K562 (cell line): ENCODE measurements around the gene GMEB1. TPM values are rescaled to one million over a fixed set of nuclear protein-coding genes. Genes with fewer than 3 reads are reported as not detected.

Source experiments
- FOS ChIP-seq: IDR thresholded peaks from 3 replicates; pipeline ENCODE4 v1.6.1; 2011; ENCODE audit not compliant: insufficient read length; ENCODE audit errors: extremely low read depth
- MYC ChIP-seq, 2 experiments: fragments of 250-450 bp in 1 of 2; sonication (Bioruptor Pico) in 1 of 2; IDR thresholded peaks; 2 replicates each; pipeline versions ENCODE4 v1.5.1 to v1.6.1; 2012 to 2021; ENCODE audit warnings: low read depth in 2 of 2, borderline replicate concordance in 1 of 2, improper control_type of control experiment in 1 of 2, low read length in 1 of 2, mild to moderate bottlenecking in 1 of 2, moderate library complexity in 1 of 2
- NR2F6 ChIP-seq: fragments of 450-650 bp; formaldehyde crosslinking; IDR thresholded peaks from 2 replicates; pipeline ENCODE4 v1.4.0; 2020; ENCODE audit warnings: mild to moderate bottlenecking
- NRF1 ChIP-seq, 2 experiments: fragments of 450-650 bp; IDR thresholded peaks in 1 of 2; conservative IDR thresholded peaks in 1 of 2; 2 replicates each; pipeline ENCODE4 v1.6.1; 2014; ENCODE audit warnings: mild to moderate bottlenecking in 2 of 2
- NUFIP1 ChIP-seq: fragments of 450-650 bp; IDR thresholded peaks from 2 replicates; pipeline ENCODE4 v1.6.1; 2018; ENCODE audit not compliant: partially characterized antibody
- REST ChIP-seq, 2 experiments: fragments of 450-650 bp; formaldehyde crosslinking in 1 of 2; IDR thresholded peaks; 2 replicates each; pipeline versions ENCODE4 v1.4.0 to v1.6.1; 2014 to 2020; ENCODE audit warnings: mild to moderate bottlenecking in 2 of 2, borderline replicate concordance in 1 of 2, low read depth in 1 of 2
- SAFB2 ChIP-seq: fragments of 200-400 bp; formaldehyde crosslinking; IDR thresholded peaks from 2 replicates; pipeline ENCODE4 v1.6.1; 2018; ENCODE audit warnings: borderline replicate concordance, low read length, low read depth, moderate library complexity; ENCODE audit not compliant: severe bottlenecking
- SMARCB1 ChIP-seq: IDR thresholded peaks from 2 replicates; pipeline ENCODE4 v1.6.1; 2011; ENCODE audit warnings: improper control_type of control experiment, low read depth; ENCODE audit not compliant: insufficient read length
- SRF ChIP-seq, 2 experiments: fragments of 250-450, 450-650 bp in 1 of 2; sonication (Bioruptor Pico) in 1 of 2; sonication (generic) in 1 of 2; formaldehyde crosslinking; IDR thresholded peaks; 2 replicates each; pipeline versions ENCODE4 v1.5.0 to v1.5.1; 2020 to 2022; ENCODE audit warnings: mild to moderate bottlenecking in 1 of 2, missing genetic modification reagents in 1 of 2
- USF2 ChIP-seq: sonication (generic); formaldehyde crosslinking; IDR thresholded peaks from 2 replicates; pipeline ENCODE4 v1.5.0; 2020; ENCODE audit warnings: missing genetic modification reagents
- polyA plus RNA-seq, 8 experiments: library from polyadenylated mRNA; depleted of rRNA in 4 of 8; stranded (reverse) in 5 of 8; unstranded in 3 of 8; fragments of >200 nt; fragmentation: Nextera tagmentation in 2 of 8; fragmentation: Illumina TruSeq in 1 of 8; extraction: Ambion mirVana in 2 of 8; extraction: Trizol in 1 of 8; gene quantifications; 2 replicates each; pipeline versions ENCODE4 v1.2.1 to v1.2.3, GENCODE V29; 2011 to 2014; ENCODE audit warnings: inconsistent platforms in 1 of 8, missing spikeins in 1 of 8
- total RNA-seq, 7 experiments: library from RNA; depleted of rRNA in 6 of 7; stranded (reverse); fragments of >200 nt in 6 of 7; fragmentation: Illumina TruSeq in 2 of 7; extraction: Trizol in 2 of 7; gene quantifications; 2 replicates each; pipeline versions ENCODE4 v1.2.1 to v1.2.3, GENCODE V29; 2011 to 2021; ENCODE audit warnings: low replicate concordance in 1 of 7

GMEB1 gene
- total and polyA plus RNA-seq, 9 of the 15 experiments (the other 6 are each of a cell fraction or from before 2014, with no cell fraction given), result 6.6 to 17.5 (median 8.5) TPM

GRCh38 chr1:28761189-28761588 is 92.6 kb downstream of the GMEB1 start (continued):
- TF ChIP-seq SAFB2 (no peak), SRF (CRISPR knock-in tag; IDR thresholded peaks at IDR 0.05) (no peak), NUFIP1 (no peak), FOS (no peak), MYC (IDR thresholded peaks at IDR 0.05; ENCODE audit: low read depth, low read length) (no peak), MYC (CRISPR knock-in tag; IDR thresholded peaks at IDR 0.05; ENCODE audit: borderline replicate concordance, low read depth) (no peak), SMARCB1 (no peak), NRF1 (conservative IDR thresholded peaks at IDR 0.05 in 1 of 2, IDR thresholded peaks at IDR 0.05 in 1 of 2) (no peak), USF2 (no peak), REST (IDR thresholded peaks at IDR 0.05; ENCODE audit: borderline replicate concordance) (no peak), REST (CRISPR knock-in tag; IDR thresholded peaks at IDR 0.05; ENCODE audit: low read depth) (no peak), NR2F6 (CRISPR knock-in tag) (no peak)
